Measurements from ENCODE around the gene LRRC4C. TPM values are rescaled to one million over a fixed set of nuclear protein-coding genes. Genes with fewer than 3 reads are reported as not detected.

LRRC4C gene
- total and polyA plus RNA-seq, 2 experiments from 2014 or later = 0.35 to 1.1 TPM

DNA sequence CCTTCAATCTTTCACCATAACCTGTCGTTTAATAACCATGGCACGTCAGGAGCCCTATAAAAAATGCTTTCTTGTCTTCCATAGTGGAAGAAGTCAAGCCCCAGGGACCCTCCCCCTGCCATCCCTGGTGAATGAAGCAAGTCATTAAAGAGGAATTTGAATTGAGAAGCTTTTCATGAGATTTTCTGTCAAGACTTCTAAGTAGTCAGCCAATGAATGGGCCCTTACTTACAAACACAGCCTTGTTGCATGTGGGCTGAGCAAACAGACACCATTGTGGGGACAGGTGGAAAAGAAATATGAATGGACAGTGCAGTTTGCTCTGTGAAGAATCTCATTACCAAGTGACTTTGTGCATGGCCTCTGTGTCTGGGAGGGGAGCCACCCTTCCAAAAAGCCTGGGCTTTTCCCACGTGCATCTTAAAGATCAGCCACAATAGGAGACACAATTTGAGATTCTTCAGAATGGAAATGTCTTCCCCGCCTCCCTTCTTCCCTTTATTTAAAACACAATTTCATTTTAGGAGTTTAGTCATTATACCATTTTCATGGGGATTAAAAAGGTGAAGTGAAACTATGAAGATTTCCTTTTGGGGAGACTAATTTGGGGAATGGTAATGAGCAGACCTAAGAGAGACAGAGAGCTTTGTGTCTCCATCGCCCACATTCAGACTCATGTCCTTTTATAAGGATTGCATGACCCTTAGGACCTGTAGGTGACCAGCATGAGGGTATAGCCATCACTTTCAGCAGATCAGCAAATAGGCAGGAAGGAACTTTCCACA, 152.0 kb downstream of the LRRC4C start:
- Histone ChIP-seq H3K27me3 (ENCODE audit: insufficient read depth) (no peaks in the 10 kb centered on the region), H3K9me2 (ENCODE audit: insufficient read depth) (no peaks in the 10 kb centered on the region; the same call in 1 of the 2 replicates), H3F3A (replicated peaks; ENCODE audit: low read depth) (no peaks in the 10 kb centered on the region), H4K20me1 (replicated peaks; ENCODE audit: insufficient read depth) (no peaks in the 10 kb centered on the region), H3K4me2 (no peak overlapping the region), H3K4me1 (ENCODE audit: insufficient read depth) (no peaks in the 10 kb centered on the region; the same call in 1 of the 2 replicates), H3K36me3 (ENCODE audit: insufficient read depth) (no peaks in the 10 kb centered on the region), H3K4me3 (no peak overlapping the region), H2AFZ (peak overlapping the region; percentile 53), H3K79me2 (replicated peaks; ENCODE audit: insufficient read depth) (no peaks in the 10 kb centered on the region), H3K27ac (ENCODE audit: low read depth) (no peak overlapping the region)
- Mint-ChIP-seq H3K4me1 (peaks cover 15% of the 10 kb centered on the region), H3K4me3 (no peak overlapping the region), H3K9me3 (peaks cover 12% of the 10 kb centered on the region), H3K27me3 (ENCODE audit: insufficient read depth, low read depth, poor library complexity) (peaks cover 3% of the 10 kb centered on the region), H3K27ac (no peak overlapping the region), H3K36me3 (ENCODE audit: low read depth) (peaks cover 10% of the 10 kb centered on the region)
- ATAC-seq (no peak), DNase-seq (ENCODE audit: low spot score) (peak; percentile 5)
- TF ChIP-seq JUNB (IDR thresholded peaks at IDR 0.05; ENCODE audit: unreplicated experiment) (no peak), ZNF331 (CRISPR knock-in tag; IDR thresholded peaks at IDR 0.05; ENCODE audit: low read depth) (no peak), EZH2 (IDR thresholded peaks at IDR 0.05; ENCODE audit: low read depth, unreplicated experiment) (no peak), CREB1 (CRISPR knock-in tag; IDR thresholded peaks at IDR 0.05; ENCODE audit: low read depth) (no peak), ZNF114 (CRISPR knock-in tag; IDR thresholded peaks at IDR 0.05) (no peak), EZH2phosphoT487 (IDR thresholded peaks at IDR 0.05; ENCODE audit: unreplicated experiment) (no peak), NANOG (IDR thresholded peaks at IDR 0.05; ENCODE audit: borderline replicate concordance) (no peak), STAT1 (IDR thresholded peaks at IDR 0.05; ENCODE audit: unreplicated experiment) (no peak), POLR2AphosphoS5 (IDR thresholded peaks at IDR 0.05; ENCODE audit: low read depth) (no peak)
- TF ChIP-seq, protein P1, sequence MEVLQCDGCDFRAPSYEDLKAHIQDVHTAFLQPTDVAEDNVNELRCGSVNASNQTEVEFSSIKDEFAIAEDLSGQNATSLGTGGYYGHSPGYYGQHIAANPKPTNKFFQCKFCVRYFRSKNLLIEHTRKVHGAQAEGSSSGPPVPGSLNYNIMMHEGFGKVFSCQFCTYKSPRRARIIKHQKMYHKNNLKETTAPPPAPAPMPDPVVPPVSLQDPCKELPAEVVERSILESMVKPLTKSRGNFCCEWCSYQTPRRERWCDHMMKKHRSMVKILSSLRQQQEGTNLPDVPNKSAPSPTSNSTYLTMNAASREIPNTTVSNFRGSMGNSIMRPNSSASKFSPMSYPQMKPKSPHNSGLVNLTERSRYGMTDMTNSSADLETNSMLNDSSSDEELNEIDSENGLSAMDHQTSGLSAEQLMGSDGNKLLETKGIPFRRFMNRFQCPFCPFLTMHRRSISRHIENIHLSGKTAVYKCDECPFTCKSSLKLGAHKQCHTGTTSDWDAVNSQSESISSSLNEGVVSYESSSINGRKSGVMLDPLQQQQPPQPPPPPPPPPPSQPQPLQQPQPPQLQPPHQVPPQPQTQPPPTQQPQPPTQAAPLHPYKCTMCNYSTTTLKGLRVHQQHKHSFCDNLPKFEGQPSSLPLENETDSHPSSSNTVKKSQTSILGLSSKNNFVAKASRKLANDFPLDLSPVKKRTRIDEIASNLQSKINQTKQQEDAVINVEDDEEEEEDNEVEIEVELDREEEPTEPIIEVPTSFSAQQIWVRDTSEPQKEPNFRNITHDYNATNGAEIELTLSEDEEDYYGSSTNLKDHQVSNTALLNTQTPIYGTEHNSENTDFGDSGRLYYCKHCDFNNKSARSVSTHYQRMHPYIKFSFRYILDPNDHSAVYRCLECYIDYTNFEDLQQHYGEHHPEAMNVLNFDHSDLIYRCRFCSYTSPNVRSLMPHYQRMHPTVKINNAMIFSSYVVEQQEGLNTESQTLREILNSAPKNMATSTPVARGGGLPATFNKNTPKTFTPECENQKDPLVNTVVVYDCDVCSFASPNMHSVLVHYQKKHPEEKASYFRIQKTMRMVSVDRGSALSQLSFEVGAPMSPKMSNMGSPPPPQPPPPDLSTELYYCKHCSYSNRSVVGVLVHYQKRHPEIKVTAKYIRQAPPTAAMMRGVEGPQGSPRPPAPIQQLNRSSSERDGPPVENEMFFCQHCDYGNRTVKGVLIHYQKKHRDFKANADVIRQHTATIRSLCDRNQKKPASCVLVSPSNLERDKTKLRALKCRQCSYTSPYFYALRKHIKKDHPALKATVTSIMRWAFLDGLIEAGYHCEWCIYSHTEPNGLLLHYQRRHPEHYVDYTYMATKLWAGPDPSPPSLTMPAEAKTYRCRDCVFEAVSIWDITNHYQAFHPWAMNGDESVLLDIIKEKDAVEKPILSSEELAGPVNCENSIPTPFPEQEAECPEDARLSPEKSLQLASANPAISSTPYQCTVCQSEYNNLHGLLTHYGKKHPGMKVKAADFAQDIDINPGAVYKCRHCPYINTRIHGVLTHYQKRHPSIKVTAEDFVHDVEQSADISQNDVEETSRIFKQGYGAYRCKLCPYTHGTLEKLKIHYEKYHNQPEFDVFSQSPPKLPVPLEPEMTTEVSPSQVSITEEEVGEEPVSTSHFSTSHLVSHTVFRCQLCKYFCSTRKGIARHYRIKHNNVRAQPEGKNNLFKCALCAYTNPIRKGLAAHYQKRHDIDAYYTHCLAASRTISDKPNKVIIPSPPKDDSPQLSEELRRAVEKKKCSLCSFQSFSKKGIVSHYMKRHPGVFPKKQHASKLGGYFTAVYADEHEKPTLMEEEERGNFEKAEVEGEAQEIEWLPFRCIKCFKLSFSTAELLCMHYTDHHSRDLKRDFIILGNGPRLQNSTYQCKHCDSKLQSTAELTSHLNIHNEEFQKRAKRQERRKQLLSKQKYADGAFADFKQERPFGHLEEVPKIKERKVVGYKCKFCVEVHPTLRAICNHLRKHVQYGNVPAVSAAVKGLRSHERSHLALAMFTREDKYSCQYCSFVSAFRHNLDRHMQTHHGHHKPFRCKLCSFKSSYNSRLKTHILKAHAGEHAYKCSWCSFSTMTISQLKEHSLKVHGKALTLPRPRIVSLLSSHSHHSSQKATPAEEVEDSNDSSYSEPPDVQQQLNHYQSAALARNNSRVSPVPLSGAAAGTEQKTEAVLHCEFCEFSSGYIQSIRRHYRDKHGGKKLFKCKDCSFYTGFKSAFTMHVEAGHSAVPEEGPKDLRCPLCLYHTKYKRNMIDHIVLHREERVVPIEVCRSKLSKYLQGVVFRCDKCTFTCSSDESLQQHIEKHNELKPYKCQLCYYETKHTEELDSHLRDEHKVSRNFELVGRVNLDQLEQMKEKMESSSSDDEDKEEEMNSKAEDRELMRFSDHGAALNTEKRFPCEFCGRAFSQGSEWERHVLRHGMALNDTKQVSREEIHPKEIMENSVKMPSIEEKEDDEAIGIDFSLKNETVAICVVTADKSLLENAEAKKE (CRISPR knock-in tag; IDR thresholded peaks at IDR 0.05) = no peak
- TF ChIP-seq, protein P2, sequence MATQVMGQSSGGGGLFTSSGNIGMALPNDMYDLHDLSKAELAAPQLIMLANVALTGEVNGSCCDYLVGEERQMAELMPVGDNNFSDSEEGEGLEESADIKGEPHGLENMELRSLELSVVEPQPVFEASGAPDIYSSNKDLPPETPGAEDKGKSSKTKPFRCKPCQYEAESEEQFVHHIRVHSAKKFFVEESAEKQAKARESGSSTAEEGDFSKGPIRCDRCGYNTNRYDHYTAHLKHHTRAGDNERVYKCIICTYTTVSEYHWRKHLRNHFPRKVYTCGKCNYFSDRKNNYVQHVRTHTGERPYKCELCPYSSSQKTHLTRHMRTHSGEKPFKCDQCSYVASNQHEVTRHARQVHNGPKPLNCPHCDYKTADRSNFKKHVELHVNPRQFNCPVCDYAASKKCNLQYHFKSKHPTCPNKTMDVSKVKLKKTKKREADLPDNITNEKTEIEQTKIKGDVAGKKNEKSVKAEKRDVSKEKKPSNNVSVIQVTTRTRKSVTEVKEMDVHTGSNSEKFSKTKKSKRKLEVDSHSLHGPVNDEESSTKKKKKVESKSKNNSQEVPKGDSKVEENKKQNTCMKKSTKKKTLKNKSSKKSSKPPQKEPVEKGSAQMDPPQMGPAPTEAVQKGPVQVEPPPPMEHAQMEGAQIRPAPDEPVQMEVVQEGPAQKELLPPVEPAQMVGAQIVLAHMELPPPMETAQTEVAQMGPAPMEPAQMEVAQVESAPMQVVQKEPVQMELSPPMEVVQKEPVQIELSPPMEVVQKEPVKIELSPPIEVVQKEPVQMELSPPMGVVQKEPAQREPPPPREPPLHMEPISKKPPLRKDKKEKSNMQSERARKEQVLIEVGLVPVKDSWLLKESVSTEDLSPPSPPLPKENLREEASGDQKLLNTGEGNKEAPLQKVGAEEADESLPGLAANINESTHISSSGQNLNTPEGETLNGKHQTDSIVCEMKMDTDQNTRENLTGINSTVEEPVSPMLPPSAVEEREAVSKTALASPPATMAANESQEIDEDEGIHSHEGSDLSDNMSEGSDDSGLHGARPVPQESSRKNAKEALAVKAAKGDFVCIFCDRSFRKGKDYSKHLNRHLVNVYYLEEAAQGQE (IDR thresholded peaks at IDR 0.05; ENCODE audit: unreplicated experiment) = no peak
- TF ChIP-seq, protein P3, sequence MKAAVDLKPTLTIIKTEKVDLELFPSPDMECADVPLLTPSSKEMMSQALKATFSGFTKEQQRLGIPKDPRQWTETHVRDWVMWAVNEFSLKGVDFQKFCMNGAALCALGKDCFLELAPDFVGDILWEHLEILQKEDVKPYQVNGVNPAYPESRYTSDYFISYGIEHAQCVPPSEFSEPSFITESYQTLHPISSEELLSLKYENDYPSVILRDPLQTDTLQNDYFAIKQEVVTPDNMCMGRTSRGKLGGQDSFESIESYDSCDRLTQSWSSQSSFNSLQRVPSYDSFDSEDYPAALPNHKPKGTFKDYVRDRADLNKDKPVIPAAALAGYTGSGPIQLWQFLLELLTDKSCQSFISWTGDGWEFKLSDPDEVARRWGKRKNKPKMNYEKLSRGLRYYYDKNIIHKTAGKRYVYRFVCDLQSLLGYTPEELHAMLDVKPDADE (IDR thresholded peaks at IDR 0.05) = no peak
- TF ChIP-seq, protein P4, sequence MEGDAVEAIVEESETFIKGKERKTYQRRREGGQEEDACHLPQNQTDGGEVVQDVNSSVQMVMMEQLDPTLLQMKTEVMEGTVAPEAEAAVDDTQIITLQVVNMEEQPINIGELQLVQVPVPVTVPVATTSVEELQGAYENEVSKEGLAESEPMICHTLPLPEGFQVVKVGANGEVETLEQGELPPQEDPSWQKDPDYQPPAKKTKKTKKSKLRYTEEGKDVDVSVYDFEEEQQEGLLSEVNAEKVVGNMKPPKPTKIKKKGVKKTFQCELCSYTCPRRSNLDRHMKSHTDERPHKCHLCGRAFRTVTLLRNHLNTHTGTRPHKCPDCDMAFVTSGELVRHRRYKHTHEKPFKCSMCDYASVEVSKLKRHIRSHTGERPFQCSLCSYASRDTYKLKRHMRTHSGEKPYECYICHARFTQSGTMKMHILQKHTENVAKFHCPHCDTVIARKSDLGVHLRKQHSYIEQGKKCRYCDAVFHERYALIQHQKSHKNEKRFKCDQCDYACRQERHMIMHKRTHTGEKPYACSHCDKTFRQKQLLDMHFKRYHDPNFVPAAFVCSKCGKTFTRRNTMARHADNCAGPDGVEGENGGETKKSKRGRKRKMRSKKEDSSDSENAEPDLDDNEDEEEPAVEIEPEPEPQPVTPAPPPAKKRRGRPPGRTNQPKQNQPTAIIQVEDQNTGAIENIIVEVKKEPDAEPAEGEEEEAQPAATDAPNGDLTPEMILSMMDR (conservative IDR thresholded peaks at IDR 0.05; ENCODE audit: low read depth in 2 of 2) = no peak

Measured in GM23338 (cell line).